ENCODE results near the gene LUM. TPM values are rescaled to one million over a fixed set of nuclear protein-coding genes. Genes with fewer than 3 reads are reported as not detected.
A peak's percentile ranks its signal among the peaks of the same experiment; 100 is the strongest.
"Not testable (repeated sequence)": the region's sequence is repeated elsewhere in the genome, so short reads cannot be mapped to it uniquely, and the experiment has no call there.

LUM gene
- polyA plus RNA-seq, 1 of the 3 experiments (the other 2 are of a cell fraction): 30.6 TPM

DNA sequence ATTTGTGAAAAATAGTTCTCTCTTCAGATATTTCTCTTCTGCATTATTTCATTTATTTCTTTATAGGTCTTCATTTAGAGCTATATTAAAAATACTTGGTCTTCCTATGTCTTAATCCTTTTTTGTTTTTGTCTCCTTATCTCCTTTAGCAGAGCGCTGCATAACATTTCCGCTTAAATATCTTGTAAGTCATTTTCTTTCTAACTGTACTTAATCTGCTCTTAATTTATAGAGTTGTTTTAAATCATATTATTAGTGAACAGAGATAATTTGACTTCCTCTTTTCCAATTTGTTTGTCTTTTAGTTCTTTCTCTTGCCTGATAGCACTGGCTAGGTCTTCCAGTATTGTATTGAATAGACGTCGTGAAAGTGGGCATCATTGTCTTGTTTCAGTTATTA lies 18.0 kb downstream of the LUM start:
- no peak overlapping the region for H3K9ac ChIP-seq
- H3K9me3 ChIP-seq: peaks cover 9% of the 10 kb centered on the region
- no peaks in the 10 kb centered on the region for H3K36me3 ChIP-seq (replicated peaks in 1 of 2; ENCODE audit: control insufficient read depth in 1 of 2, insufficient read depth in 2 of 2, low read length in 1 of 2)
- peaks cover 0 to 4% of the 10 kb centered on the region in 2 experiments; a peak in 2 of 4 replicates for H3K4me1 ChIP-seq (ENCODE audit: control insufficient read depth in 1 of 2, insufficient read depth in 2 of 2, low read depth in 1 of 2, low read length in 1 of 2)
- WGBS (ENCODE audit: low lambda C conversion rate): 93% methylated on average over 4 of the region's 4 CpGs
- CTCF ChIA-PET: no interaction called here
- no peaks in the 10 kb centered on the region for H3K27me3 ChIP-seq (ENCODE audit: insufficient read depth)
- H3K9me2 ChIP-seq: no peaks in the 10 kb centered on the region
- H4K20me1 ChIP-seq (ENCODE audit: insufficient read depth): no peaks in the 10 kb centered on the region
- H2AFZ ChIP-seq (ENCODE audit: low read depth): peak overlapping the region; percentile 26; the same call in 1 of the 2 replicates
- H3K27ac ChIP-seq (ENCODE audit: low read depth in 2 of 2, low read length in 1 of 2): no peak overlapping the region
- no peak overlapping the region for H3K4me2 ChIP-seq
- TF ChIP-seq, protein P1, sequence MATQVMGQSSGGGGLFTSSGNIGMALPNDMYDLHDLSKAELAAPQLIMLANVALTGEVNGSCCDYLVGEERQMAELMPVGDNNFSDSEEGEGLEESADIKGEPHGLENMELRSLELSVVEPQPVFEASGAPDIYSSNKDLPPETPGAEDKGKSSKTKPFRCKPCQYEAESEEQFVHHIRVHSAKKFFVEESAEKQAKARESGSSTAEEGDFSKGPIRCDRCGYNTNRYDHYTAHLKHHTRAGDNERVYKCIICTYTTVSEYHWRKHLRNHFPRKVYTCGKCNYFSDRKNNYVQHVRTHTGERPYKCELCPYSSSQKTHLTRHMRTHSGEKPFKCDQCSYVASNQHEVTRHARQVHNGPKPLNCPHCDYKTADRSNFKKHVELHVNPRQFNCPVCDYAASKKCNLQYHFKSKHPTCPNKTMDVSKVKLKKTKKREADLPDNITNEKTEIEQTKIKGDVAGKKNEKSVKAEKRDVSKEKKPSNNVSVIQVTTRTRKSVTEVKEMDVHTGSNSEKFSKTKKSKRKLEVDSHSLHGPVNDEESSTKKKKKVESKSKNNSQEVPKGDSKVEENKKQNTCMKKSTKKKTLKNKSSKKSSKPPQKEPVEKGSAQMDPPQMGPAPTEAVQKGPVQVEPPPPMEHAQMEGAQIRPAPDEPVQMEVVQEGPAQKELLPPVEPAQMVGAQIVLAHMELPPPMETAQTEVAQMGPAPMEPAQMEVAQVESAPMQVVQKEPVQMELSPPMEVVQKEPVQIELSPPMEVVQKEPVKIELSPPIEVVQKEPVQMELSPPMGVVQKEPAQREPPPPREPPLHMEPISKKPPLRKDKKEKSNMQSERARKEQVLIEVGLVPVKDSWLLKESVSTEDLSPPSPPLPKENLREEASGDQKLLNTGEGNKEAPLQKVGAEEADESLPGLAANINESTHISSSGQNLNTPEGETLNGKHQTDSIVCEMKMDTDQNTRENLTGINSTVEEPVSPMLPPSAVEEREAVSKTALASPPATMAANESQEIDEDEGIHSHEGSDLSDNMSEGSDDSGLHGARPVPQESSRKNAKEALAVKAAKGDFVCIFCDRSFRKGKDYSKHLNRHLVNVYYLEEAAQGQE (IDR thresholded peaks at IDR 0.05; ENCODE audit: low read depth, low read length): no peak
- no peak for TF ChIP-seq MXI1 (IDR thresholded peaks at IDR 0.05; ENCODE audit: low read depth, low read length)
- no peaks in the 10 kb centered on the region for H3F3A ChIP-seq (replicated peaks; ENCODE audit: insufficient read depth)
- no peaks in the 10 kb centered on the region for H3K79me2 ChIP-seq (ENCODE audit: insufficient read depth)
- DNase-seq: no peak
- no peak overlapping the region for H3K4me3 ChIP-seq (ENCODE audit: low read depth in 2 of 2, low read length in 1 of 2)
- POLR2A ChIA-PET: no interaction called here

DNA sequence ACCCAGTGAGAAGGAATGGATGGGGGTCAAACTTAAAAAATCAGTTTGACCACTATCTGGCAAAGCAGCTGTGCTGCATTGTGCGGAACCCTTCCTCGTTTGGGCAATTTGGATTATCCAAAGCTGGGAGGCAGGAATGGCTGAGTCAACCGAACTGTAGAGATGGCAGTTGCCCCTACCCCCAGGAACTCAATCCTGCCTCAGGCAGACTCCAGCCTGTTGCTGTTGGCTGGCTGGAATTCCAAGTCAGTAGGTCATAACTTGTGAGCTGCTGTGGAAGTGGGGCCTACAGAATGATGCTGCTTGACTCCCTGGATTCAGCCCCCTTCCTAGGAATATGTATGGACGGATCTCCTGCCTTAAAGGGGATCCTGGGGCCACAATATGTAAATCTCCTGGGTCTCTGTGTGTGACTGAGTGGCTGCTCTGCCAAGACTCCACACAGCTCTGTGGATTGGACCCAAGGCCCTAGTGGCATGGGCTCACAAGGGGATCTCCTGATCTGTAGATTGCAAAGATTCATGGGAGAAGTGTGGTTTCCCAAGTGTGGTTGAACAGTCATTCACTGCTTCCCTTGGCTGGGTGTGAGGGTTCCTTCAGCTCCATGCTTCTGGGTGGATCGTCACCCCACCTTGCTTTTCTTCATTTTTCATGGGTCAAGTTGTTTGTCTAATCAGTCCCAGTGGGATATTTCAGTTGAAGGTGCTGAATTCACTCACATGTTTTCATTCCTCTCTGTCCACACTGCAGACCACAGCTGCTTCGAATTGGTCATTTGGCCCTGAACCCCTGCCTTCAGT lies 19.2 kb downstream of the LUM start:
- CTCF ChIA-PET: interaction anchor here (1.3 kb wide), 1 partner anchor 14 kb away, joined by 3 read pairs; no protein-coding TSS in a partner anchor

DNA sequence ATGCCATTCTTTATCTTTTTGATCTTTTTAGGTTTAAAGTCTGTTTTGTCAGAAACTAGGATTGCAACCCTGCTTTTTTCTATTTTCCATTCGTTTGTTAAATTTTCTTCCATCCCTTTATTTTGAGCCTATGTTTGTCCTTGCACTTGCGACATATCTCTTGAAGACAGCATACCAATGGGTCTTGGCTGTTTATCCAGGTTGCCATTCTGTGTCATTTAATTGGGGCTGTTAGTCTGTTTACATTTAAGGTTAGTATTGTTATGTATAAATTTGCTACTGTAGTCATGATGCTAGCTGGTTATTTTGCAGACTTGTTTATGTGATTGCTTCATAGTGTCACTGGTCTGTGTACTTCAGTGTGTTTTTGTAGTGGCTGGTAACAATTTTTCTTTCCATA lies 21.3 kb downstream of the LUM start:
- DNase-seq; H3K9me3 ChIP-seq; H3K9ac ChIP-seq; H3K4me2 ChIP-seq; POLR2A ChIA-PET; H3K27ac ChIP-seq (ENCODE audit: low read depth in 2 of 2, low read length in 1 of 2); H3K4me3 ChIP-seq (ENCODE audit: low read depth in 2 of 2, low read length in 1 of 2); H3F3A ChIP-seq (replicated peaks; ENCODE audit: insufficient read depth); H2AFZ ChIP-seq (ENCODE audit: low read depth); H3K4me1 ChIP-seq (ENCODE audit: control insufficient read depth in 1 of 2, insufficient read depth in 2 of 2, low read depth in 1 of 2, low read length in 1 of 2); H3K36me3 ChIP-seq (replicated peaks in 1 of 2; ENCODE audit: control insufficient read depth in 1 of 2, insufficient read depth in 2 of 2, low read length in 1 of 2); H3K79me2 ChIP-seq (ENCODE audit: insufficient read depth); H3K9me2 ChIP-seq; H3K27me3 ChIP-seq (ENCODE audit: insufficient read depth); H4K20me1 ChIP-seq (ENCODE audit: insufficient read depth): not testable (repeated sequence)
- 60% methylated on average over 2 of the region's 2 CpGs for WGBS (ENCODE audit: low lambda C conversion rate)
- CTCF ChIA-PET: interaction anchor here (0.6 kb wide), 1 partner anchor 22 kb away, joined by 3 read pairs; the partner anchor contains the start of gene LUM

More for the DNA sequence above, 19.2 kb downstream of the LUM start:
- TF ChIP-seq SIN3A (IDR thresholded peaks at IDR 0.05; ENCODE audit: borderline replicate concordance, low read depth, low read length) (no peak), RFX5 (IDR thresholded peaks at IDR 0.05; ENCODE audit: low read length) (no peak), POLR2AphosphoS5 (IDR thresholded peaks at IDR 0.05; ENCODE audit: low read depth, low read length) (no peak), RCOR1 (IDR thresholded peaks at IDR 0.05; ENCODE audit: low read length) (no peak), JUND (IDR thresholded peaks at IDR 0.05) (no peak)
- no peak overlapping the region for H2AFZ ChIP-seq (ENCODE audit: low read depth)
- peaks cover 9% of the 10 kb centered on the region for H3K9me3 ChIP-seq
- no peaks in the 10 kb centered on the region for H3K79me2 ChIP-seq (ENCODE audit: insufficient read depth)
- no peaks in the 10 kb centered on the region for H3K36me3 ChIP-seq (replicated peaks in 1 of 2; ENCODE audit: control insufficient read depth in 1 of 2, insufficient read depth in 2 of 2, low read length in 1 of 2)
- H3K9ac ChIP-seq: no peak overlapping the region
- H4K20me1 ChIP-seq (ENCODE audit: insufficient read depth): no peaks in the 10 kb centered on the region
- POLR2A ChIA-PET: no interaction called here
- H3K4me2 ChIP-seq: no peak overlapping the region
- no peaks in the 10 kb centered on the region for H3K27me3 ChIP-seq (ENCODE audit: insufficient read depth)
- no peak overlapping the region for H3K4me3 ChIP-seq (ENCODE audit: low read depth in 2 of 2, low read length in 1 of 2)
- H3F3A ChIP-seq (replicated peaks; ENCODE audit: insufficient read depth): no peaks in the 10 kb centered on the region
- no peaks in the 10 kb centered on the region for H3K4me1 ChIP-seq (ENCODE audit: control insufficient read depth in 1 of 2, insufficient read depth in 2 of 2, low read depth in 1 of 2, low read length in 1 of 2)
- H3K9me2 ChIP-seq: no peaks in the 10 kb centered on the region
- H3K27ac ChIP-seq (ENCODE audit: low read depth in 2 of 2, low read length in 1 of 2): no peak overlapping the region
- no peak for DNase-seq
- 64% methylated on average over 5 of the region's 6 CpGs for WGBS (ENCODE audit: low lambda C conversion rate)
